ENCODE data around the gene KCNMB4. TPM values are rescaled to one million over a fixed set of nuclear protein-coding genes. Genes with fewer than 3 reads are reported as not detected.

KCNMB4 gene
- polyA plus RNA-seq, 2 of the 4 experiments (the other 2 are of a cell fraction), result 0.08 to 0.13 TPM

DNA sequence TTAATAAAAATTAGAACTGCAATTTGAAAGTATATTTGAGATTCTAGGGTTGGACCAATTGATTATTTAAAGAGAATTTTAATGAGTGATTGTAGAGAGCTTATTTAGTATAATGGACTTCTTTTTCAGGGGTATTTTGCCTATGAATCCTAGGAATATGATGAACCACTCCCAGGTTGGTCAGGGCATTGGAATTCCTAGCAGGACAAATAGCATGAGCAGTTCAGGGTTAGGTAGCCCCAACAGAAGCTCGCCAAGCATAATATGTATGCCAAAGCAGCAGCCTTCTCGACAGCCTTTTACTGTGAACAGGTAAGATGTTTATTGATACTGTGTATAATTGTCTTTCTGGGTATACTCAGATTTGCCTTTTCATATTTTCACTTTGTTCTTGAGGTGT, 35.9 kb upstream of the KCNMB4 start:
- Histone ChIP-seq H3K4me2 (no peak overlapping the region), H3K27ac (no peak overlapping the region), H3K9me3 (no peaks in the 10 kb centered on the region), H3K4me3 (no peak overlapping the region), H3K4me1 (no peaks in the 10 kb centered on the region)
- POLR2A ChIA-PET, result no interaction called here
- ATAC-seq (peak in 1 of 2 experiments; percentile 34; a peak in 2 of 6 replicates), DNase-seq (ENCODE audit: low read depth in 1 of 2, low spot score in 1 of 2) (no peak), FAIRE-seq (no peak)
- CTCF ChIA-PET, result no interaction called here
- 89% methylated on average over 2 of the region's 2 CpGs for WGBS (ENCODE audit: missing lambda C conversion rate)
- TF ChIP-seq POLR2A (IDR thresholded peaks at IDR 0.05; ENCODE audit: low read length) (no peak), ZFP36 (IDR thresholded peaks at IDR 0.05; ENCODE audit: borderline replicate concordance, partially characterized antibody) (no peak), EHMT2 (IDR thresholded peaks at IDR 0.05; ENCODE audit: low read depth) (no peak), ZC3H11A (IDR thresholded peaks at IDR 0.05) (no peak), PHF8 (IDR thresholded peaks at IDR 0.05; ENCODE audit: borderline replicate concordance, low read depth) (no peak), MAFK (IDR thresholded peaks at IDR 0.05; ENCODE audit: partially characterized antibody) (no peak), ZNF302 (CRISPR knock-in tag; IDR thresholded peaks at IDR 0.05) (no peak), ELK1 (IDR thresholded peaks at IDR 0.05; ENCODE audit: low read depth, low read length) (no peak), FOSL2 (IDR thresholded peaks at IDR 0.05) (no peak), FOSL2 (CRISPR knock-in tag; IDR thresholded peaks at IDR 0.05) (no peak), HMGXB4 (CRISPR knock-in tag; IDR thresholded peaks at IDR 0.05; ENCODE audit: borderline replicate concordance) (no peak), HOXA7 (CRISPR knock-in tag; IDR thresholded peaks at IDR 0.05) (no peak), CTCF (IDR thresholded peaks at IDR 0.05) (no peak), HDAC2 (IDR thresholded peaks at IDR 0.05) (no peak), RCOR1 (IDR thresholded peaks at IDR 0.05; ENCODE audit: low read depth, low read length) (no peak), TP53 (CRISPR knock-in tag; IDR thresholded peaks at IDR 0.05) (no peak)
- TF ChIP-seq, protein P1, sequence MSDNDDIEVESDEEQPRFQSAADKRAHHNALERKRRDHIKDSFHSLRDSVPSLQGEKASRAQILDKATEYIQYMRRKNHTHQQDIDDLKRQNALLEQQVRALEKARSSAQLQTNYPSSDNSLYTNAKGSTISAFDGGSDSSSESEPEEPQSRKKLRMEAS (IDR thresholded peaks at IDR 0.05), result no peak

DNA sequence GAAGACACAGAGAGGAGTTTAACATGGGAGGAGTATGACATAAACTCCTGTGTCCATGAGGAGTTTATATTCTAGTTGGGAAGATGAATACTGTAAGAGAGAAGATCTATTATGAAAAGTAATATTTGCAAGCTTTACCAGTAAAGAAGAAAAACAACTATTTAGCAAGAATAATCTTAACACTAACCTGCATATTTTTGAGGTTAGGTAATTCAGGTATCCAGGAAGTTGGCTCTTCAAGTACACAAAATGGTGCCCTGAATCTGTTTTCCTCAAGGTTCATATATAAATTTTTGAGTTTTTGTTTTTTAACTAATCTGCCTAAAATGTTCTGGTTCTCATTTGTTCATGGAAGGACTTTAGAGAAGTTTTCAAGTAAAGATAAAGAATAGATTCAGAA, 33.9 kb upstream of the KCNMB4 start:
- POLR2A ChIA-PET, result no interaction called here
- FAIRE-seq (no peak), ATAC-seq (no peak), DNase-seq (ENCODE audit: low read depth in 1 of 2, low spot score in 1 of 2) (no peak)
- TF ChIP-seq KDM5A (IDR thresholded peaks at IDR 0.05) (no peak), RCOR1 (IDR thresholded peaks at IDR 0.05; ENCODE audit: low read depth, low read length) (no peak), FOSL2 (IDR thresholded peaks at IDR 0.05) (no peak), FOSL2 (CRISPR knock-in tag; IDR thresholded peaks at IDR 0.05) (no peak), MAZ (IDR thresholded peaks at IDR 0.05; ENCODE audit: borderline replicate concordance, low read depth, low read length) (no peak), BHLHE40 (IDR thresholded peaks at IDR 0.05; ENCODE audit: low read depth, low read length) (no peak), CHD2 (IDR thresholded peaks at IDR 0.05; ENCODE audit: low read length, partially characterized antibody) (no peak), HOXA7 (CRISPR knock-in tag; IDR thresholded peaks at IDR 0.05) (no peak), EP300 (IDR thresholded peaks at IDR 0.05) (no peak), JUNB (IDR thresholded peaks at IDR 0.05) (no peak), JUN (IDR thresholded peaks at IDR 0.05) (no peak), NFE2L2 (conservative IDR thresholded peaks at IDR 0.05; ENCODE audit: low read length) (no peak), E2F6 (IDR thresholded peaks at IDR 0.05; ENCODE audit: borderline replicate concordance, low read depth) (no peak), NPAS2 (CRISPR knock-in tag; IDR thresholded peaks at IDR 0.05; ENCODE audit: borderline replicate concordance) (no peak), EHMT2 (IDR thresholded peaks at IDR 0.05; ENCODE audit: low read depth) (no peak)
- TF ChIP-seq, protein P1 (IDR thresholded peaks at IDR 0.05), result no peak
- CTCF ChIA-PET, result no interaction called here
- H3K4me2 ChIP-seq, result no peak overlapping the region
- H3K27ac ChIP-seq, result no peak overlapping the region
- no peak overlapping the region for H3K4me3 ChIP-seq
- H3K4me1 ChIP-seq, result no peaks in the 10 kb centered on the region
- no peaks in the 10 kb centered on the region for H3K9me3 ChIP-seq
